Endometrial microvascular endothelial cells (primary cell): Measurements from ENCODE around the gene ZGLP1. TPM values are rescaled to one million over a fixed set of nuclear protein-coding genes. Genes with fewer than 3 reads are reported as not detected.

Experiments
- in situ Hi-C: cut with HindIII; loops from 2 replicates; pipeline ENCODE4 v1.10.0; 2017; ENCODE audit warnings: low sequenced_read_pairs, low pct_unique_long_range_greater_than_20kb; ENCODE audit errors: inconsistent ontology term
- total RNA-seq: library from RNA; depleted of rRNA; stranded (reverse); fragments of >200 nt; gene quantifications from one replicate; pipeline ENCODE4 v1.2.3, GENCODE V29; 2015; ENCODE audit errors: inconsistent ontology term

The ZGLP1 gene
- total RNA-seq, 1 donor from 2014 or later, result under 0.01 TPM

GRCh38 chr19:10259162-10259905 is 50.3 kb downstream of the ZGLP1 start:
- in situ Hi-C loops, result no loop called here

GRCh38 chr19:10258080-10258710 is 51.4 kb downstream of the ZGLP1 start:
- in situ Hi-C loops, result no loop called here

- in situ Hi-C loops, result no loop called here
Observed at GRCh38 chr19:10256970-10257615, 52.5 kb downstream of the ZGLP1 start.

- in situ Hi-C loops, result no loop called here
Observed at GRCh38 chr19:10256551-10256950, 53.1 kb downstream of the ZGLP1 start.

- in situ Hi-C loops, result no loop called here
Observed at GRCh38 chr19:10255358-10255757, 54.3 kb downstream of the ZGLP1 start.

Other genes starting within 250 kb of the ZGLP1 start
- 22.1 TPM for gene SHFL, start 223.5 kb downstream of the ZGLP1 start, total RNA-seq
- gene ANGPTL6, start 207.1 kb downstream of the ZGLP1 start, total RNA-seq, result 0.09 TPM
- 55.2 TPM for gene PPAN, start 203.5 kb downstream of the ZGLP1 start, total RNA-seq
- not detected for gene P2RY11, start 198.1 kb downstream of the ZGLP1 start, total RNA-seq
- gene EIF3G, start 189.9 kb downstream of the ZGLP1 start, total RNA-seq, result 277 TPM
- 134 TPM for gene DNMT1, start 114.9 kb downstream of the ZGLP1 start, total RNA-seq
- 1.7 TPM for gene S1PR2, start 78.5 kb downstream of the ZGLP1 start, total RNA-seq
- 117 TPM for gene MRPL4, start 57.6 kb downstream of the ZGLP1 start, total RNA-seq
- gene ICAM1, start 38.7 kb downstream of the ZGLP1 start, total RNA-seq, result 87.4 TPM
- 2.1 TPM for gene ICAM4, start 22.9 kb downstream of the ZGLP1 start, total RNA-seq
- gene ICAM5, start 19.9 kb downstream of the ZGLP1 start, total RNA-seq, result not detected
- 52.8 TPM for gene FDX2, start 6.2 kb upstream of the ZGLP1 start, total RNA-seq
- 28.1 TPM for gene RAVER1, start 23.7 kb upstream of the ZGLP1 start, total RNA-seq
- 11.8 TPM for gene ICAM3, start 29.8 kb upstream of the ZGLP1 start, total RNA-seq
- gene TYK2, start 70.8 kb upstream of the ZGLP1 start, total RNA-seq, result 169 TPM
- 344 TPM for gene CDC37, start 93.7 kb upstream of the ZGLP1 start, total RNA-seq
- gene PDE4A, start 110.7 kb upstream of the ZGLP1 start, total RNA-seq, result 6.6 TPM
- 90.3 TPM for gene KEAP1, start 193.5 kb upstream of the ZGLP1 start, total RNA-seq
- gene S1PR5, start 207.6 kb upstream of the ZGLP1 start, total RNA-seq, result 2.0 TPM
- gene ATG4D, start 234.1 kb upstream of the ZGLP1 start, total RNA-seq, result 31.9 TPM